Hepatocyte (in vitro differentiated cells): ENCODE data around the gene CTNNA2. TPM values are rescaled to one million over a fixed set of nuclear protein-coding genes. Genes with fewer than 3 reads are reported as not detected.
"Not testable (repeated sequence)": the region's sequence is repeated elsewhere in the genome, so short reads cannot be mapped to it uniquely, and the experiment has no call there.

Experiments
- DNase-seq: peaks from one replicate; pipeline ENCODE4 v3.0.0-alpha.2; 2016; ENCODE audit warnings: low spot score
- H2AFZ ChIP-seq: fragments of 200-600 bp; sonication (generic); 2 replicates; pipeline ENCODE4 v1.6.0; 2016; ENCODE audit warnings: antibody characterized with exemption, mild to moderate bottlenecking
- H3K27ac ChIP-seq: fragments of 200-600 bp; sonication (generic); 2 replicates; pipeline ENCODE4 v1.5.1; 2016; ENCODE audit warnings: mild to moderate bottlenecking
- H3K27me3 ChIP-seq: fragments of 200-600 bp; sonication (generic); 2 replicates; pipeline ENCODE4 v1.6.1; 2016
- H3K36me3 ChIP-seq: fragments of 200-600 bp; sonication (generic); replicated peaks from 2 replicates; pipeline ENCODE4 v1.5.1; 2016; ENCODE audit warnings: low read depth; ENCODE audit not compliant: insufficient read depth
- H3K4me1 ChIP-seq: fragments of 200-600 bp; sonication (generic); 2 replicates; pipeline ENCODE4 v1.5.1; 2016; ENCODE audit warnings: mild to moderate bottlenecking, moderate library complexity; ENCODE audit not compliant: insufficient read depth
- H3K4me2 ChIP-seq: fragments of 200-600 bp; sonication (generic); 2 replicates; pipeline ENCODE4 v1.6.0; 2016
- H3K4me3 ChIP-seq: fragments of 200-600 bp; sonication (generic); 2 replicates; pipeline ENCODE4 v1.5.1; 2016; ENCODE audit warnings: mild to moderate bottlenecking
- H3K79me2 ChIP-seq: fragments of 200-600 bp; sonication (generic); 2 replicates; pipeline ENCODE4 v1.6.0; 2017; ENCODE audit warnings: mild to moderate bottlenecking
- H3K9me2 ChIP-seq: fragments of 200-600 bp; sonication (generic); replicated peaks from 2 replicates; pipeline ENCODE4 v1.6.0; 2017; ENCODE audit warnings: mild to moderate bottlenecking; ENCODE audit not compliant: insufficient read depth
- H3K9me3 ChIP-seq: fragments of 200-600 bp; sonication (generic); 2 replicates; pipeline ENCODE4 v1.5.1; 2016; ENCODE audit warnings: low read depth, mild to moderate bottlenecking
- H4K20me1 ChIP-seq: fragments of 200-600 bp; sonication (generic); 2 replicates; pipeline ENCODE4 v1.6.0; 2016; ENCODE audit warnings: mild to moderate bottlenecking; ENCODE audit not compliant: insufficient read depth, poor library complexity, severe bottlenecking
- CTCF ChIP-seq: fragments of 200-600 bp; sonication (generic); IDR thresholded peaks from 2 replicates; pipeline ENCODE4 v1.5.1; 2016; ENCODE audit warnings: antibody characterized with exemption, mild to moderate bottlenecking; ENCODE audit not compliant: poor library complexity
- EZH2 ChIP-seq: fragments of 200-600 bp; sonication (generic); IDR thresholded peaks from 2 replicates; pipeline ENCODE4 v1.6.1; 2016; ENCODE audit warnings: antibody characterized with exemption, mild to moderate bottlenecking, borderline replicate concordance
- EZH2phosphoT487 ChIP-seq: fragments of 200-600 bp; sonication (generic); IDR thresholded peaks from one replicate; pipeline ENCODE4 v1.6.1; 2018; ENCODE audit warnings: antibody characterized with exemption, mild to moderate bottlenecking, low read depth, moderate library complexity; ENCODE audit not compliant: unreplicated experiment, severe bottlenecking
- WGBS: methylation state at CpG from one replicate; pipeline ENCODE4 v1.1.6; 2016; ENCODE audit warnings: low lambda C conversion rate; ENCODE audit errors: missing lambda C conversion rate; 5-methylcytosine and 5-hydroxymethylcytosine counted together
- polyA plus RNA-seq: library from polyadenylated mRNA; unstranded; fragments of >200 nt; fragmentation: Nextera tagmentation; extraction: Ambion mirVana; gene quantifications from 2 replicates; pipeline ENCODE4 v1.2.1, GENCODE V29; 2016
- total RNA-seq: library from RNA; depleted of rRNA; stranded (reverse); fragments of >200 nt; gene quantifications from 2 replicates; pipeline ENCODE4 v1.2.3, GENCODE V29; 2014

CTNNA2 gene
- total and polyA plus RNA-seq, 2 experiments from 2014 or later, result 0.79 to 4.4 TPM

- Histone ChIP-seq H3K4me1 (no peaks in the 10 kb centered on the region), H4K20me1 (no peaks in the 10 kb centered on the region), H3K79me2 (no peaks in the 10 kb centered on the region), H3K36me3 (no peaks in the 10 kb centered on the region), H3K27ac (no peak overlapping the region), H3K4me3 (no peak overlapping the region), H3K4me2 (no peak overlapping the region), H2AFZ (no peak overlapping the region), H3K9me2 (no peaks in the 10 kb centered on the region), H3K9me3 (no peaks in the 10 kb centered on the region), H3K27me3 (no peaks in the 10 kb centered on the region)
- DNase-seq, result no peak
- TF ChIP-seq CTCF (no peak), EZH2phosphoT487 (no peak), EZH2 (no peak)
- 63% methylated on average over 2 of the region's 2 CpGs for WGBS
Observed at GRCh38 chr2:80195034-80195433, 682.2 kb downstream of the CTNNA2 start.

GRCh38 chr2:80198042-80198441 lies 685.2 kb downstream of the CTNNA2 start:
- Histone ChIP-seq H2AFZ (no peak overlapping the region), H3K9me3 (no peaks in the 10 kb centered on the region), H3K27ac (no peak overlapping the region), H3K36me3 (no peaks in the 10 kb centered on the region), H3K4me3 (no peak overlapping the region), H3K4me1 (no peaks in the 10 kb centered on the region), H3K4me2 (no peak overlapping the region), H3K9me2 (no peaks in the 10 kb centered on the region), H3K79me2 (no peaks in the 10 kb centered on the region), H3K27me3 (no peaks in the 10 kb centered on the region), H4K20me1 (no peaks in the 10 kb centered on the region)
- TF ChIP-seq EZH2phosphoT487 (no peak), EZH2 (no peak), CTCF (no peak)
- 94% methylated on average over 2 of the region's 2 CpGs for WGBS
- DNase-seq, result no peak

GRCh38 chr2:80199504-80199903 lies 686.7 kb downstream of the CTNNA2 start:
- TF ChIP-seq CTCF (no peak), EZH2 (no peak), EZH2phosphoT487 (no peak)

GRCh38 chr2:80203929-80204328 lies 691.1 kb downstream of the CTNNA2 start:
- not testable (repeated sequence) for H3K36me3 ChIP-seq, H3K4me1 ChIP-seq, H3K27ac ChIP-seq, H3K4me2 ChIP-seq, H3K27me3 ChIP-seq, H3K9me3 ChIP-seq, DNase-seq, H4K20me1 ChIP-seq, H2AFZ ChIP-seq, H3K4me3 ChIP-seq, H3K9me2 ChIP-seq, H3K79me2 ChIP-seq
- WGBS, result 94% methylated on average over 4 of the region's 4 CpGs

More at GRCh38 chr2:80199504-80199903, 686.7 kb downstream of the CTNNA2 start:
- Histone ChIP-seq H3K27me3 (no peaks in the 10 kb centered on the region), H3K4me2 (no peak overlapping the region), H3K36me3 (no peaks in the 10 kb centered on the region), H3K9me2 (no peaks in the 10 kb centered on the region), H3K9me3 (no peaks in the 10 kb centered on the region), H3K4me3 (no peak overlapping the region), H3K79me2 (no peaks in the 10 kb centered on the region), H3K4me1 (no peaks in the 10 kb centered on the region), H3K27ac (peak overlapping the region; percentile 68), H2AFZ (no peak overlapping the region), H4K20me1 (no peaks in the 10 kb centered on the region)
- DNase-seq, result peak; percentile 22
